HG03139 (cell line): ENCODE data around the gene DYNC1LI1.
A peak's percentile ranks its signal among the peaks of the same experiment; 100 is the strongest.
"Not testable (repeated sequence)": the region's sequence is repeated elsewhere in the genome, so short reads cannot be mapped to it uniquely, and the experiment has no call there.

Source experiments
- ATAC-seq: cut with Tn5 transposase; IDR thresholded peaks from one replicate; pipeline ENCODE4 v1.9.1; 2021; ENCODE audit not compliant: unreplicated experiment

The DYNC1LI1 gene

GRCh38 chr3:32540899-32541298 lies 29.8 kb downstream of the DYNC1LI1 start:
- no peak for ATAC-seq

GRCh38 chr3:32532434-32532833 lies 38.2 kb downstream of the DYNC1LI1 start:
- ATAC-seq, result no peak

- ATAC-seq, result no peak
Observed at GRCh38 chr3:32531010-32531647, 39.5 kb downstream of the DYNC1LI1 start.

- ATAC-seq, result no peak
Observed at GRCh38 chr3:32525720-32526119, 44.9 kb downstream of the DYNC1LI1 start.

GRCh38 chr3:32522682-32523081 lies 48.0 kb downstream of the DYNC1LI1 start:
- ATAC-seq, result no peak

GRCh38 chr3:32518921-32519320 lies 51.7 kb downstream of the DYNC1LI1 start:
- not testable (repeated sequence) for ATAC-seq

- ATAC-seq, result not testable (repeated sequence)
Observed at GRCh38 chr3:32516751-32517150, 53.9 kb downstream of the DYNC1LI1 start.

- ATAC-seq, result no peak
Observed at GRCh38 chr3:32511005-32511404, 59.7 kb downstream of the DYNC1LI1 start.

GRCh38 chr3:32510075-32510724 lies 60.5 kb downstream of the DYNC1LI1 start:
- ATAC-seq, result peak; percentile 70

- no peak for ATAC-seq
Observed at GRCh38 chr3:32508711-32509110, 61.9 kb downstream of the DYNC1LI1 start.

- ATAC-seq, result no peak
Observed at GRCh38 chr3:32506466-32506865, 64.2 kb downstream of the DYNC1LI1 start.

GRCh38 chr3:32502946-32503286 lies 67.7 kb downstream of the DYNC1LI1 start:
- peak; percentile 4 for ATAC-seq

- peak; percentile 76 for ATAC-seq
Observed at GRCh38 chr3:32502118-32502945, 68.3 kb downstream of the DYNC1LI1 start, which contains the start of gene CMTM6. TSS of gene CMTM6 (minus strand) at chr3:32502852. CDS start at chr3:32502745, 107 bp downstream.

GRCh38 chr3:32501783-32502117 lies 68.9 kb downstream of the DYNC1LI1 start:
- no peak for ATAC-seq

- ATAC-seq, result no peak
Observed at GRCh38 chr3:32500880-32501782, 69.5 kb downstream of the DYNC1LI1 start.

- no peak for ATAC-seq
Observed at GRCh38 chr3:32500231-32500630, 70.4 kb downstream of the DYNC1LI1 start.

- ATAC-seq, result no peak
Observed at GRCh38 chr3:32499585-32499984, 71.1 kb downstream of the DYNC1LI1 start.

- no peak for ATAC-seq
Observed at GRCh38 chr3:32498992-32499391, 71.7 kb downstream of the DYNC1LI1 start.

GRCh38 chr3:32498252-32498651 lies 72.4 kb downstream of the DYNC1LI1 start:
- ATAC-seq, result no peak

GRCh38 chr3:32495609-32496008 lies 75.0 kb downstream of the DYNC1LI1 start:
- no peak for ATAC-seq

- no peak for ATAC-seq
Observed at GRCh38 chr3:32495085-32495484, 75.6 kb downstream of the DYNC1LI1 start.
